Effector memory CD4-positive, alpha-beta T cell (primary cell): Measurements from ENCODE around the gene ZBED2.
A peak's percentile ranks its signal among the peaks of the same experiment; 100 is the strongest.
"Not testable (repeated sequence)": the region's sequence is repeated elsewhere in the genome, so short reads cannot be mapped to it uniquely, and the experiment has no call there.

Experiments
- DNase-seq, 3 donors: peaks; one replicate each; pipeline ENCODE4 v3.0.0-alpha.2; 2020
- H3K27ac ChIP-seq: 2 replicates; pipeline ENCODE4 v1.7.0; 2013; ENCODE audit warnings: mild to moderate bottlenecking, low read length, moderate library complexity; ENCODE audit not compliant: insufficient read depth, poor library complexity, severe bottlenecking
- H3K27me3 ChIP-seq: replicated peaks from 2 replicates; pipeline ENCODE4 v1.7.0; 2013; ENCODE audit warnings: mild to moderate bottlenecking, low read length; ENCODE audit not compliant: insufficient read depth, control insufficient read depth, poor library complexity, severe bottlenecking
- H3K36me3 ChIP-seq: 2 replicates; pipeline ENCODE4 v1.7.0; 2013; ENCODE audit warnings: mild to moderate bottlenecking, low read length, moderate library complexity; ENCODE audit not compliant: control insufficient read depth, insufficient read depth
- H3K4me1 ChIP-seq: 2 replicates; pipeline ENCODE4 v1.7.0; 2013; ENCODE audit warnings: low read length, mild to moderate bottlenecking; ENCODE audit not compliant: control insufficient read depth, insufficient read depth, poor library complexity, severe bottlenecking
- H3K4me3 ChIP-seq: 2 replicates; pipeline ENCODE4 v1.7.0; 2013; ENCODE audit warnings: low read length, low read depth, mild to moderate bottlenecking; ENCODE audit not compliant: insufficient read depth, poor library complexity, severe bottlenecking
- H3K9me3 ChIP-seq: 2 replicates; pipeline ENCODE4 v1.7.0; 2013; ENCODE audit warnings: mild to moderate bottlenecking, low read length, moderate library complexity; ENCODE audit not compliant: control insufficient read depth

Gene ZBED2

GRCh38 chr3:111561902-111562301, 33.2 kb downstream of the ZBED2 start:
- H3K27me3 ChIP-seq, H3K9me3 ChIP-seq, DNase-seq, H3K36me3 ChIP-seq, H3K27ac ChIP-seq, H3K4me3 ChIP-seq: not testable (repeated sequence)
- H3K4me1 ChIP-seq, result peaks cover 19% of the 10 kb centered on the region

- peak overlapping the region; percentile 46 for H3K4me3 ChIP-seq
- H3K9me3 ChIP-seq, result no peaks in the 10 kb centered on the region
- H3K36me3 ChIP-seq, result no peaks in the 10 kb centered on the region
- H3K27ac ChIP-seq, result peak overlapping the region; percentile 86
- H3K27me3 ChIP-seq, result no peaks in the 10 kb centered on the region
- no peak for DNase-seq
- H3K4me1 ChIP-seq, result peaks cover 64% of the 10 kb centered on the region
Observed at GRCh38 chr3:111548756-111549155, 46.4 kb downstream of the ZBED2 start.

GRCh38 chr3:111548092-111548491, 47.1 kb downstream of the ZBED2 start:
- Histone ChIP-seq H3K27ac (peak overlapping the region; percentile 86), H3K4me1 (peaks cover 64% of the 10 kb centered on the region)
- no peak for DNase-seq

GRCh38 chr3:111547631-111548030, 47.5 kb downstream of the ZBED2 start:
- Histone ChIP-seq H3K4me3 (peak overlapping the region; percentile 46), H3K27ac (peak overlapping the region; percentile 86), H3K27me3 (no peaks in the 10 kb centered on the region), H3K4me1 (peaks cover 64% of the 10 kb centered on the region), H3K9me3 (no peaks in the 10 kb centered on the region), H3K36me3 (no peaks in the 10 kb centered on the region)
- DNase-seq, result peak in 1 of 3 donors; percentile 14

More at GRCh38 chr3:111548092-111548491, 47.1 kb downstream of the ZBED2 start:
- Histone ChIP-seq H3K36me3 (no peaks in the 10 kb centered on the region), H3K4me3 (peak overlapping the region; percentile 46), H3K27me3 (no peaks in the 10 kb centered on the region), H3K9me3 (no peaks in the 10 kb centered on the region)

GRCh38 chr3:111545349-111545748, 49.8 kb downstream of the ZBED2 start:
- Histone ChIP-seq H3K27me3 (no peaks in the 10 kb centered on the region), H3K36me3 (no peaks in the 10 kb centered on the region), H3K4me3 (peak overlapping the region; percentile 7), H3K27ac (peak overlapping the region; percentile 86), H3K9me3 (no peaks in the 10 kb centered on the region), H3K4me1 (peaks cover 65% of the 10 kb centered on the region)
- DNase-seq, result no peak
